ENCODE data around the gene STK40. TPM values are rescaled to one million over a fixed set of nuclear protein-coding genes. Genes with fewer than 3 reads are reported as not detected.

STK40 gene
- total and polyA plus RNA-seq, 9 of the 15 experiments (the other 6 are each of a cell fraction or from before 2014, with no cell fraction given), result 0.69 to 94.3 (median 39.1) TPM

GRCh38 chr1:36355811-36356210 lies 29.9 kb downstream of the STK40 start:
- H3K9me1 ChIP-seq (ENCODE audit: control insufficient read depth, insufficient read depth, low read length), result no peaks in the 10 kb centered on the region
- ChIA-PET CTCF (ENCODE audit: low intra/inter-chr PET ratio) (interaction anchor here (1.0 kb wide), 1 partner anchor 64 kb away, joined by 3 read pairs; no protein-coding TSS in a partner anchor), POLR2A (interaction anchor here (0.5 to 2.1 kb wide), 3 partner anchors 13 to 66 kb away, joined by 3 to 7 read pairs (median 4); no protein-coding TSS in a partner anchor)
- FAIRE-seq, result no peak
- 0 out of 5 replicates have a peak, but pooled peaks cover 0 to 3% of the 10 kb centered on the region in 2 experiments for H3K4me1 ChIP-seq (replicated peaks in 1 of 2; ENCODE audit: control insufficient read depth in 2 of 2, insufficient read depth in 2 of 2, low read length in 2 of 2)
- 56% methylated on average over 4 of the region's 4 CpGs for WGBS (ENCODE audit: insufficient coverage, low coverage, missing lambda C conversion rate)
- no peaks in the 10 kb centered on the region for H3K27me3 ChIP-seq (ENCODE audit: control insufficient read depth in 2 of 2, insufficient read depth in 2 of 2, low read length in 2 of 2)
- peak; percentile 50; the same call in 2 of the 3 replicates for ATAC-seq
- in situ Hi-C loops (cut with MboI) (no loop called here), intact Hi-C loops (cut with micrococcal nuclease) (no loop called here)
- H3K4me3 ChIP-seq, result no peak overlapping the region
- H2AFZ ChIP-seq (ENCODE audit: low read depth, low read length), result no peak overlapping the region
- no peaks in the 10 kb centered on the region for H3K79me2 ChIP-seq (ENCODE audit: control insufficient read depth, insufficient read depth, low read length)
- H3K27ac ChIP-seq (ENCODE audit: extremely low read depth, low read depth, low read length), result no peak overlapping the region
- no peaks in the 10 kb centered on the region for H3K9me3 ChIP-seq (replicated peaks; ENCODE audit: control insufficient read depth, insufficient read depth, low read depth, low read length)
- H3K9ac ChIP-seq (ENCODE audit: insufficient read depth in 1 of 2, low read depth in 2 of 2, low read length in 2 of 2), result no peak overlapping the region
- no peaks in the 10 kb centered on the region; the same call in 1 of the 2 replicates for H4K20me1 ChIP-seq (replicated peaks; ENCODE audit: control insufficient read depth, insufficient read depth, low read length)
- BruUV-seq (replicated peaks), result no TSS peak
- H3K36me3 ChIP-seq (ENCODE audit: control insufficient read depth, insufficient read depth, low read length), result peaks cover 89% of the 10 kb centered on the region
- DNase-seq (ENCODE audit: extremely low read depth in 1 of 4, low spot score in 3 of 4), result no peak
- no peak overlapping the region for H3K4me2 ChIP-seq (ENCODE audit: insufficient read depth, low read length)
- TF ChIP-seq HIVEP1 (CRISPR knock-in tag; IDR thresholded peaks at IDR 0.05) (no peak), PTBP1 (IDR thresholded peaks at IDR 0.05; ENCODE audit: low read depth, low read length) (no peak), ZNF3 (CRISPR knock-in tag; IDR thresholded peaks at IDR 0.05) (no peak), ETS1 (conservative IDR thresholded peaks at IDR 0.05; ENCODE audit: control insufficient read depth, low read depth, low read length) (no peak), ETV5 (CRISPR knock-in tag; IDR thresholded peaks at IDR 0.05; ENCODE audit: low read depth) (no peak), SAFB2 (IDR thresholded peaks at IDR 0.05; ENCODE audit: borderline replicate concordance, low read depth, low read length, severe bottlenecking) (no peak), MAX (CRISPR knock-in tag; IDR thresholded peaks at IDR 0.05) (no peak), IFI16 (CRISPR knock-in tag; IDR thresholded peaks at IDR 0.05) (no peak), POLR2AphosphoS2 (IDR thresholded peaks at IDR 0.05; ENCODE audit: low read length) (no peak), MLLT1 (IDR thresholded peaks at IDR 0.05) (no peak), USF1 (CRISPR knock-in tag; IDR thresholded peaks at IDR 0.05) (0 out of 2 replicates have a peak, but pooled peaks have one; percentile 22), CBX3 (IDR thresholded peaks at IDR 0.05; ENCODE audit: borderline replicate concordance in 1 of 2, low read length in 2 of 2) (no peak), ZNF408 (CRISPR knock-in tag; IDR thresholded peaks at IDR 0.05; ENCODE audit: low read depth) (no peak)
